ENCODE measurements around the gene ADD3.
A peak's percentile ranks its signal among the peaks of the same experiment; 100 is the strongest.

The ADD3 gene, protein sequence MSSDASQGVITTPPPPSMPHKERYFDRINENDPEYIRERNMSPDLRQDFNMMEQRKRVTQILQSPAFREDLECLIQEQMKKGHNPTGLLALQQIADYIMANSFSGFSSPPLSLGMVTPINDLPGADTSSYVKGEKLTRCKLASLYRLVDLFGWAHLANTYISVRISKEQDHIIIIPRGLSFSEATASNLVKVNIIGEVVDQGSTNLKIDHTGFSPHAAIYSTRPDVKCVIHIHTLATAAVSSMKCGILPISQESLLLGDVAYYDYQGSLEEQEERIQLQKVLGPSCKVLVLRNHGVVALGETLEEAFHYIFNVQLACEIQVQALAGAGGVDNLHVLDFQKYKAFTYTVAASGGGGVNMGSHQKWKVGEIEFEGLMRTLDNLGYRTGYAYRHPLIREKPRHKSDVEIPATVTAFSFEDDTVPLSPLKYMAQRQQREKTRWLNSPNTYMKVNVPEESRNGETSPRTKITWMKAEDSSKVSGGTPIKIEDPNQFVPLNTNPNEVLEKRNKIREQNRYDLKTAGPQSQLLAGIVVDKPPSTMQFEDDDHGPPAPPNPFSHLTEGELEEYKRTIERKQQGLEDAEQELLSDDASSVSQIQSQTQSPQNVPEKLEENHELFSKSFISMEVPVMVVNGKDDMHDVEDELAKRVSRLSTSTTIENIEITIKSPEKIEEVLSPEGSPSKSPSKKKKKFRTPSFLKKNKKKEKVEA

DNA sequence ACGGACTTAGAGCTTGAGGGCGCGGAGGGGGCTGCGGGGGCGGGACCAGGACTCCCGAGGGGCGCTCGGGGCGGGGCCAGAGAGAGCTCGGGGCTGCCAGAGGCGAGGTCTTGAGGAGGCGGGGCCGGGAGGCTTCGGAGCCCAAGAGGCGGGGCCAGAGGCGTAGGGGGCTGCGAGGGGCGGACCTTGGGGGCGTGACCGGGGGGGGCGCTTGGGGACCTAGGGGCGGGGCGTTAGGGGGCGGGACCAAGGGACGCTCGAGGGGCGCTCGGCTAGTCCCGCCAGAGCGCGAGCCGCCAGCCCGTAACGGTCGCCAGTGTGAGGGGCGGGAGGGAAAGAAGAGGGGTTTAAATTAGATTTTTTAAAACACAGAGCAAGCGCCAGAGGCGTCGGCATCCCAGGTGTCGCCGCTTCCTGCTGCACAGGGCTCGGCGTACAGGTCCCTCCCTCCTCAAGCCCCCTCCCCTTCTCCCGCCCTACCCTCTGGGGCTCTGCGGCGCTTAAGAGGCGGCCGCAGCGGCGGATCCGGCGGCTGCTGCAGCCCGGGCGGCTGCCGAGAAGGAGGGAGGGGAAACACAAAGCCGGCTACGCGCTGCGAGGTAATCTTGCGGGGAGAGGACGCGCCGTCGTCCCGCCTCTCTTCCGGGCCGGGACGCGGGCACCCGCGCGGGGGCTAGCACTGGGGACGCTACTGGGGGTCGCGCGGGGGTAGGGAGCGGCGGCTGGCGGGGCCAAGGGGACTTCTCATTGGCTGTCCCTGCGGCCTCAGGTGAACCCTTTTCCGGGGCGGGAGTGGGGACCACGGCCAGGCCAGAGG, at the start of gene ADD3:
Gene ADD3, plus strand, starts transcription at position 284 of the 817 bp plus-strand sequence. CDS start 92,670 bp downstream, outside the sequence.
- peak; percentile 89 for DNase-seq (ENCODE audit: low read depth)

DNA sequence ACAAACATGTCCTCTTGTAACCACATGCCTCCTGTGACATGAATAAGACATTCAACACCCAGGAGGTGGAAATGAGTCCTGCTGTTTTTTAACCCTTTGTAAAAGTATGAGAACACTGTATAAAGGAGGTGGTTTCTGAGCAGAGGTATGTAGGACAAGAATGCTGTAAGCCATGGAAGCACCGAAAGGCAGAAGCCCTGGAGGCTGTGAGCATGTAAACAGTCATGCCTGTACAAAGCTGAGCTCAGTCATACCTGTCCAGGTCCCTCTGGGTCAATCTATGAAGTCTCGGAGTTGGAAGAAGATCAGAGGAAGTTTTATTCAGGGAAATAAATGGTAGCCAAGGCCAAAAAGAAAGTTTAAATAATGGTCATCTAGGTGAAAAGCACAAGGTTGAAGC, 49.7 kb upstream of the ADD3 start:
- no peak for DNase-seq (ENCODE audit: low read depth)

DNA sequence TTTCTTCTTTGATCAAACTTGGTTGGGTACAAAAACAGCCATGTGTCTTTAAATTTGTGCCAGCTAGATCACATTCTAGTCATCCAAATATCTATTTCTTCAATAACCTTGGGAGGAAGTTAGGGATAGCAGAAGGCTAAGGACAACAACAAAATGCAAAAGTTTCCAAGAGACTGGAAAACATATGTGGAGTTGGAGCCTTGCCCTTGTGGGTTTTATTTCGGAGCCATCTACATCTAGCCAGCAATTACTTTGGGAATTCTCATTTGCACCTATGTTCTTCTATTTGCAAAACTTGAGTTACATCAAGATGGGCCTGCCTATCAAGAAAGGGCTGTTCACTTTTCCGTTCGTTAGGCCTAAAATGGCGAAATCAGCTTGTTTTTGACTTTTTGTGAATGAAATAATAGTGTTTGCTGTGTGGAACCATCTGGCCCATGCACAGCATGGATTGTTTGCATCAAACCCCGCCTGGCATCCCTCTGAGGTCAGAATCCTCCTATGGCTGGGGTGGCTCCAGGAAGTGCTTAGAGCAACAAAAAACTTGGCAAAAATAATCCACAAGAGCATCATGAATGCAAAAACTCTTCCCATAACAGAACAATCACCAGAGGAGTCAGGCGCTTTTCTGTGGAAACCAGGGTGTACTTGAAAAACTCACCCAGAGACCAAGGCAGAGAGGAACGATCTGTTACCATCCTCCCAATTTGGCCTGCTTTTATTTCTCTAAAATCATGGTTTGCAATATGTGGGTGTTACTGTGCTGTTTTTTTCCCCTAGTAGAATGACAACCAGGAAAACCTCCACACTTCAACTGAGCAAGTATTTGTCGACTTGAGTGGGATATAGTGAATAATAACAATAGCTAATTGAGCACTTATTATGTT, 48.3 kb upstream of the ADD3 start:
- DNase-seq (ENCODE audit: low read depth) = no peak

DNA sequence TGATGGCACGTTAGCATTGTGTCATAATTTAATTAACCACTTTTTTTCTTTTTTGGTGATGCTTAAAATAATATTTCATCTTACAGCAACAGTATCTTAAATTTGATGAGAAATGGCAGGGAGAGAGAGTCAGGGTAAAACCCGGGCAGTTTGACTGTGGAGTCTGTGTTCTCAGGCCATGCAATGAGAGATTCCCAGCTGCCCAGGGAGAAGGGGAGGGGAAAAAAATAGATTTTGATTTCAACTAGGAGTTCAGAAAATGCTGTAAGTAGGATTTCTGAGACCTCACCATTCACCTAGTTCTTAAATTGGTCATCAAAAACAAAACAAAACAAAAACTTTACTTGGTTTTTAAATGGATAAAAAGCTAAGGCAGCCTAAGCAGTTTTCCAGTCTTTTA, 47.1 kb upstream of the ADD3 start:
- DNase-seq (ENCODE audit: low read depth) = no peak

DNA sequence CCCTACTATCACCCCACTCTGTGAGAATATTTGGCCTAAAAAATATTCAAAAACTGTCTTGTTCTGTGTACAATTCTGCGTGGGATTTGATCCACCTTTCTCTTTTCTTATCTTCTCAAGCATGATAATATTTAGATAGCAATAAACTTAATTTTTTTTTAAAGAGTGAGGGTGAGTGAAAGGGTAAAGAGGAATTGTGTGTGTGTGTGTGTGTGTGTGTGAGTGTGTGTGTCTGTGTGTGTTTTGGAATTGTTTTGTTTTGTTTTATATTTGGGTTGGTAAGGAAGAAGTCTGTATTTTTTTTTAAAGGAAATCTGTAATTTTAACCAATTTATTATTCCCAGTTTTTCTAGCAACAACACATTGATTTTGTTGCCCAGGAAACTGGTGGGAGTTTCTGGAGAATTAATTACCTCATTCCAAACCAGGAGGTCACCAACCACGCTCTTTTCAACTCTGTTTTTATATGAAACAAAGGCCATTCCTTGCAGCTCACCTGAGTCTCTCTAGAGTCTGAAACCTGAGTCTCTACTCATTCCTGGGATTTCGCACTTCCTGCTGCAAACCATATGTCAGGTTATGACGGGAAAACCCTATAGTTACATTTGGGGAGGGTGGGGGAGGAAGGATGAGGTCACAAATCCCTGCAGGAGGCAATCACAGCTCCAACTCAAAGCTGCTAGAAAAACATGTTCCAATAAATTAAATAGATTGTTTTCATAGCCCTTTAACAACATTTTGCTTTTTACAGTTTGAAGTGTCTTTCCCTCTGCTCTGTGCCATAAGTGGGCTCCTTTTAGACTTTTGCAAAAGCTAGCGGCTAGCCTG, 46.4 kb upstream of the ADD3 start:
- DNase-seq (ENCODE audit: low read depth) = no peak

DNA sequence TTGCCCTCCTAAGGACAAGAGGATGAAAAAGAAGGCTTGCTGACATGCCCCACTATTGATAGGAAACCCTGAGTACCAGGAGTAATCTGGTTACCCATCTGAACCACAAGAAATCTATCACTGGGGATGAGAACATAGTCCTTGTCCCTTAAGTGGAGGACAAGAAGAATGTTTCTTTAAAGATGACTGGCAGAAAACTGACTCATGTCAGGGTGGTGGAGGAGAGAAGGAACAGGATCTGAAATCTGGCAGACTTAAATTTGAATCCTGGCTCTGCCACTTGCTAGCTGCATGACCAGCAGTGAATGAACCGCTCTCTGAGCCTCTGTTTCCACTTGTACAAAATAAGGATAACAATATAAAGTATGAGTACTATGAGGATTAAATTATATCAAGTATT, 45.5 kb upstream of the ADD3 start:
- DNase-seq (ENCODE audit: low read depth) = no peak

DNA sequence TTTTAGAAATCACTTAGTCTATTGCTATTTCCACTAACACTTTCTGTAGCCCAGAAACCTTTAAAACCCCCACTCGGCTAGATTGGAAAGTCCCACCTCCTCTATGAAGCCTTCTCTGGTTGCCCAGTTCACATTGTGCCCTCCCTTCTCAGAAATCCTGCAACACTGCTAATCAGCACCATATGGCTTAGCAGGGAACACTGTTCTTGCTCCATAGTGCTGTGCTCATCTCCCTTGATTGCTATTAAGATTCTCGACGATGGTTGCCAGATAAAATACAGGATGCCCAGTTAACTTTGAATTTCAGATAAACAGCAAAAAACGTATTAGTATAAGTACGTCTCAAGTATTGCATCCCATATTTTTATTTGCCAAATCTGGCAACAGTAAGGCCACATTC, 44.3 kb upstream of the ADD3 start:
- no peak for DNase-seq (ENCODE audit: low read depth)

DNA sequence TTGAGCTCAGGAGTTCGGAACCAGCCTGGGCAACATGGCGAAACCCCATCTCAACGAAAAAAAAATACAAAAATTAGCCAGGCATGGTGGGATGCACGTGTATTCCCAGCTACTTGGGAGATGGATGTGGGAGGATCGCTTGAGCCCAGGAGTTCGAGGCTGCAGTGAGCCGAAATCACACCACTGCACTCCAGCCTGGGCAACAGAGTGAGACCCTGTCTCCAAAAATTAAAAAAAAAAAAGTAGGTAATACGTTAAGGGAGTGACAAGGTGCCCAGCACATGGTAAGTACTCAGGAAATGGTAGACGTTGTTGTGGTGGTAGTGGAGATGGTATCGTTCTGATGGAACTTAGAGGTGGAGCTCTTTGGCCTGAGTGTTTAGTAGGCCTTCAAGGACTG, 43.5 kb upstream of the ADD3 start:
- no peak for DNase-seq (ENCODE audit: low read depth)

DNA sequence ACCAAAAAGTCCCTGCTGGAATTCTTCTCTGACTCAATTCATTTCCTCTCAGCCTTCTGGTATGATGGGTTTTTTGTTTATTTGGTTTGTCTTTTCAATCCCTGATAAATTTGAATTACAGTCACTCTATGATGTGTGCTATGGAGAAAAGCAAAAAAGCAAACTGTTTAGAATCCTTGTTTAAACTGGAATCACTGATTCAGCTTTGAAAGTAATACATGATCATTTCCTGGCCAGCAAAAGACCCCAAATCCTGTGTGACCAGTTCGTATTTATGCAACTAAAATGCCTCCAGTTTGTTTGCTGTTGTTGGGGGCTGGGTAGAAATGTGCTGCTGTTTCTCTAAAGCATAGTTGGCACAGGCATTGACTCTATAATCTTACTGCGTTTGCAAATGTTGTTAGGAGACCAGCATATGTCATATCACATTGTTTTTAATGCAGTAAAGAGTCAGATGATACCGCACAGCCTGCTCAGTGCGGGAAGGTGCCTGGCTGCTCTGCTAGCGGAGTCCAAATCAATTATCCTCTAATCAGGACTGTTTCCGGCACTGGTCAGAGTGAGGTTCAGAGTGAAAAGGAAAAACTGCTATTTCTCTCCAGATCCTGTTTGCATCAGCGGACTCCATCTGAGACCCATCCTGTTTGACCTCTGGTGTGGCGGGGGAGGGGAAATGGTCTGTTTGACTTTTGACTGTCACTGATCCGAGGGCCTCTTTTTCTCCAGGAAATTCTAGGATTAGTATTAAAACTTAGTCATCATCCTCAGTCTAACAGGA, 40.6 kb upstream of the ADD3 start:
- DNase-seq (ENCODE audit: low read depth) = no peak

DNA sequence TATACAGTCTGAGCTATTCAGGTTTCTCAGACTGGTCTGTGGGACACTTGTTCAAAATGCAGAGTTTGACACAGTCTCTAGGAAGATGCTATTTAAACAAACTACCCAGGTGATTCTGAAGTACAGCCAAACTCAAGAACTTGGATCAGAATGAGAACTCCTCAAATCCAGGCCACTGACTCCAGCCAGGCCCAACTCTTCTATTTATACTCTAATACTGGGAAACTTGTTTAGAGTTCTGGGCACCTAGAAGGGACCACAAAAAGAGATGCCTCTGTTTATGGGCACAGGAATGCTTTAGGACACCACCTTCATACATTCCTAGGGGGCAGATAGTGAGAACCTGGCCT, 40.1 kb upstream of the ADD3 start:
- DNase-seq (ENCODE audit: low read depth) = no peak

DNA sequence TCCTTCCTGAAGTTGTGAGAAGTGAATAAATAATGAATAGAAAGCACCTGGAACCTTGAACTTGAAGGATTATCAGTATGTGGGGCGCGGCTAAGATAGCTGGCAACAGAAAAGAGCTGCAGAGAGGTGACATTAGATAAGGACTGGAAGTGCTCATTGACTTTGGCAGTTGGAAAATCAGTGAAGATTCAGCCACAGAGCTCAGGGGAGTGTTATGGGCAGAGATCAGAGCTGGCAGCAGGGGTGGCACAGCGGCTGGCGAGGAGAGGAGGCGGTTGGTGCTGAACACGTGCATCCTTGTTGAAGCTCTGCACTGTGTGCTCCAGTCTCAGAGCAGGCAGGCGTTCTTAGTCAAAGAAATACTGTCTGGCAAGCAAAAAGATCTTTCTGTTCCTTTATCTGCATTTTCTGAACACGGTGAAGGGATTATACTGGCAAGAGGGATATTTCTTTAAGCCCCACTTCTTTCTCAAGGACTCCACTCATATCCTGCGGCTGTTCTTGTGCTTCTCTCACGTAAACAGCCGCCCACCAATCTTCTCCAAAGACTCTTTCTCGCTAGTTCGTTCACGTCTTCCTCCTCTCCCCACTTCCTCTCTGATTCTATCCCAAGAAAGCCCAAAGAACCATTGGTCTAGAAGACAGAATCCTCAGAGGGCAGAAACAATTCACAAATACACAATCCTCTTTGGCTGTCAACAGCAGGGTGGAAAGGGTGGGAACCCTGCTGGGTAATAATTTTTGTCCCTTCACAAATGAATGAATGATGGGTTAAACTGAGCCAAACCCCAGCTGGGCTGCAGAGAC, 38.6 kb upstream of the ADD3 start:
- DNase-seq (ENCODE audit: low read depth) = no peak

DNA sequence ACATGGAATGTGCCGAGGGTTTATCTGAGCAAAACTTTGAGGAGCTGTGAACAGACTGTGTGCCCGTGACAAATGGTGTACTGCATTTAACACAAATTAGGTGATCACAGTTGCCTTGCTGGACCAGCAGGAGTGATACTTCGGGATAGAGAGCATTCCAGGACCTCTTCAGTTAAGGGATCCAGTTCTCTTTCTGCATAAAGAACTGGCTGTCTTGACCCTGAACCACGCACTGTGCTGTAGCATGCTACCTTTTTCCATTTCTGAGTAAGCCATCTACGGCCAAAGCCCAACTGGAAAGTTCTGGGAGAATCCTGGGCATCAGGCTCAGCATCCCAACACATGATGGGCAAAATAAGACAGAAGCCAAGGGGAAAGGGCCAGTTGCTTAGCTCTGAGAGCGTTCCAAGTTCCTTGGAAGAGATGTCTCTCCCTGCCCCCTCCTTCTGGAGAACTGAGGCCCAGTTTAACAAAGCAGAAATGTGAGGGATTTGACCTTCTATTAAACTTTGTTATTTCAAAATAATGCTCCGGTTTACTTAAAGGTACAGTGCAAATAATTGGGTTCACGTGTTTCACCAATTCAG, 37.9 kb upstream of the ADD3 start:
- no peak for DNase-seq (ENCODE audit: low read depth)

DNA sequence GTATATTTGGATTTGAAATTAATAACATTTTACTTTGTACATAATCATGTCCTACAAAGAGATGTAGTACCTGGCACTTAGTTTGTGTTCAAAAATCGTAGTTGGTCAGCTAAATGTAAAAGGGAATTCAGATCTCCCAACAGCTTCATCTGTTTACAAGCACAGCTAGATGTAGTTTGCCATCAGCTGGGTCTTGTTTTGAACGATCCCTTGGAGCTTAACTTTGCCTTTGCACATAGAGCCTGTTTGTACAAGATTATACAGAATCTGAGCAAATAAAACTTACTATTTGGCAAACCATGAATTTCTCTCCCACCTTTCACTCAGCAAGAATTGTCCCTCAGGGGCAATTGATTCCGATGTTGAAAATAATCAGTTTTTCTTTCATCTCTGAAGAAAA, 36.1 kb upstream of the ADD3 start:
- no peak for DNase-seq (ENCODE audit: low read depth)

DNA sequence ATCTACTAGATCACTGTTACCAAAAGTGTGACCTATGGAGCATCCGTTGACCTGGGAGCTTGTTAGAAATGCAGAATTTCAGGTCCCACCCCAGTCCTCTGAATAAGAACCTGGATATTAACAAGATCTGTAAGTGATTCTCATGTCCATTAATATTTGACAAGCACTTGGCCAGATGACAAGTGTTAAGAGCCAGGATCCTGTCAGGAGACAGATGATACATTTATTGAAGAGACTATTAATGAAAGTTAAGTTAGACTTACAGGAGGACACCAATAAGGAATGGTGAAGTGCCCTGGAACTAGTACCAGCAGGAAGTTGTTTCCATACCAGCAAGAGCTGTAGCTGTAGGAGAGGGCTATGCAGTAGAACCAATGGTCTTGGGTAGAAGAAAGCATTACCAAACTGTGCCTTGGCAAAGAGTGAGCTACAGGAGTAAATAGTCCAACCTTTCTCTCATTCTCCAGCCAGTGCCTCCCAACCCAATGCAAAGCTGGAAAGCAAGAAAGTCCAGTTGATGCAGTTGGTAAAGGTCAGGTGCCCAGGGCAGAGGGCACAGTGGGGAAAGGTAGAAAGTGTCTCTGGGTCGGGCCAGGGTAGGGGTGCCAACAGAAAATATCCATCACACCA, 35.3 kb upstream of the ADD3 start:
- DNase-seq (ENCODE audit: low read depth) = no peak

DNA sequence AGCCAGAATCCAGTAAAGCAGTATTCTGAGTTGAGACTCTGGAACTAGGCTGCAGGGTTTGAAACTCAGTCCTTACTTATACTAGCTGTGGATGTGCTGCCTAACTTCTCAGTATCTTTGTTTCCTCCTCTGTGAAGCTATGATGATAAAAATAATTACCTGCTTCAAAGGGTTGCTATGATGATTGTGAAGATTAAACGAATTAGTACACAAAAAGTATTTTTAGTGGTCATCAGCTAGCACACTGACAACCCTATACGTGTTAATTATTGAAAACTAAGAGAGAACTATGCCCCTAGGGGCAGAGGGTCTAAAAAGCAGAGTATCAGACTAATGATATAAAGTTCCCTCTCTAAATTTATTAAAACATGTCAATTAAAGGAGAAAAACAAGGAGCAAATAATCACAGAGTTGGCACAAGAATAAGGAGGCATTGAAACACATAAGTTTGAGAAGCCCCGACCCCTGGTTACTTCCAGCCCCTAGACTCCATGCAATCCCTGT, 34.4 kb upstream of the ADD3 start:
- DNase-seq (ENCODE audit: low read depth) = no peak

DNA sequence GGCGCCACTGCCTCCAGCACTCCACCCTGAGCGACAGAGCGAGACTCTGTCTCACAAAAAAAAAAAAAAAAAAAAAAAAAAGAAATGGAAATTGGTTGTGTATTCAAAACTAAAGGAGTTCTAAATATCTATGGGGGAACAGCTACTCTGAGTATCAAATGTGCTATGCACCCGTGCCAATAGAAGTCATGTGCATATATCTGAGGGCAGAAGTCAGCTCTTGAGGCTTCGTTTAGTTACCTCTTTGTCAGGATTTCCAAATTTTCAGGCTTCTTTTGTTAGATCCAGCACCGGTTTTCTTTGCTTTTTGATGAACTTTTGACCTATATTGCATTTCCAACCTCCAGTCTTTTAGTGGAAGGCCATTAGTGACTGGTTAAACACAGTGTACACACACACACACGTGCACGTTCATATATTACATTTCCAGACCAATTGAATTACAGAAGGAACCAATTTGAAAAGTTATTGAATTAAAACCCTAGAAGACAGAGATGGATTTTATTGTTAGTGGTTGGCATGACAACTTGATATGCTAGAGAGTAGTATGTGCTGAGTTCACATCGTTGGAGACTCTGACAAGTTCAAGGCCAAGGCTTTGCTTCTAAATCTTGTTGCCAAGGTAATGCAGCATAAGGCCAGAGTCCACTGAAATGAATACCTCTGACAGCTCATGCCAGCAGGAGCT, 33.1 kb upstream of the ADD3 start:
- DNase-seq (ENCODE audit: low read depth) = no peak
